Transverse colon (tissue), 4 donors: Measurements from ENCODE around the gene NOP53. TPM values are rescaled to one million over a fixed set of nuclear protein-coding genes. Genes with fewer than 3 reads are reported as not detected.

ENCODE experiments used
- DNase-seq: peaks from one replicate; pipeline ENCODE4 v3.0.0-alpha.2; 2019
- H3K27ac ChIP-seq, 4 donors: fragments of 200-600 bp; sonication (generic); 2 replicates each; pipeline ENCODE4 v1.5.1; 2016 to 2018; ENCODE audit warnings: inconsistent platforms in 4 of 4
- H3K27me3 ChIP-seq: fragments of 200-600 bp; sonication (generic); 2 replicates; pipeline ENCODE4 v1.5.1; 2017; ENCODE audit warnings: inconsistent platforms
- H3K36me3 ChIP-seq, 4 donors: fragments of 200-600 bp; sonication (generic); 2 replicates each; pipeline ENCODE4 v1.5.1; 2017 to 2019; ENCODE audit warnings: inconsistent platforms in 4 of 4
- H3K4me1 ChIP-seq, 4 donors: fragments of 200-600 bp; sonication (generic); 2 replicates each; pipeline ENCODE4 v1.5.1; 2017 to 2020; ENCODE audit warnings: inconsistent platforms in 4 of 4
- H3K4me3 ChIP-seq, 4 donors: fragments of 200-600 bp; sonication (generic); 1 replicate in 1 of 4; 2 replicates in 3 of 4; pipeline versions ENCODE4 v1.5.1 to v1.6.1; 2017 to 2019; ENCODE audit warnings: inconsistent platforms in 4 of 4
- H3K9me3 ChIP-seq, 2 donors: fragments of 200-600 bp; sonication (generic); 2 replicates each; pipeline ENCODE4 v1.5.1; 2017 to 2019; ENCODE audit warnings: inconsistent platforms in 2 of 2
- CTCF ChIP-seq, 5 experiments: fragments of 200-600 bp in 3 of 5; fragments of 450-650 bp in 2 of 5; sonication (generic) in 3 of 5; IDR thresholded peaks; 1 replicate in 2 of 5; 2 replicates in 3 of 5; pipeline ENCODE4 v1.5.1; 2016 to 2017; ENCODE audit warnings: antibody characterized with exemption in 5 of 5, inconsistent platforms in 3 of 5, mild to moderate bottlenecking in 2 of 5, moderate library complexity in 1 of 5
- EP300 ChIP-seq: sonication (generic); formaldehyde crosslinking; IDR thresholded peaks from one replicate; pipeline ENCODE4 v1.6.1; 2017; ENCODE audit warnings: antibody characterized with exemption, low read depth
- POLR2A ChIP-seq: fragments of 450-650 bp; IDR thresholded peaks from one replicate; pipeline ENCODE4 v1.6.1; 2016; ENCODE audit warnings: antibody characterized with exemption, mild to moderate bottlenecking, moderate library complexity
- POLR2AphosphoS5 ChIP-seq, 3 donors: sonication (generic); formaldehyde crosslinking; IDR thresholded peaks; one replicate each; pipeline ENCODE4 v1.6.1; 2016; ENCODE audit warnings: antibody characterized with exemption in 3 of 3
- whole genome bisulfite sequencing, 2 donors: methylation state at CpG; one replicate each; pipeline ENCODE4 v1.1.5; 2018; ENCODE audit warnings: low coverage in 1 of 2; 5-methylcytosine and 5-hydroxymethylcytosine counted together
- in situ Hi-C, 4 donors: fragments of 200-750 bp; cut with MboI; loops; one replicate each; pipeline versions ENCODE4 v1.15.0 to v1.15.1; 2017; ENCODE audit warnings: low sequenced_read_pairs in 3 of 4, low pct_ligation_motif_present in 1 of 4, low pct_unique_long_range_greater_than_20kb in 1 of 4
- intact Hi-C: fragments of 100-400 bp; cut with DNase I; formaldehyde crosslinking; loops from one replicate; pipeline ENCODE4 v1.15.1; 2023; ENCODE audit warnings: low total_unique reads
- total RNA-seq, 4 donors: library from RNA; depleted of rRNA; stranded (reverse); fragments of >200 nt; gene quantifications; one replicate each; pipeline ENCODE4 v1.1.0, GENCODE V29; 2016

The NOP53 gene
- total RNA-seq, 4 donors from 2014 or later = 239 to 490 (median 364) TPM

GRCh38 chr19:47704656-47705055 is 40.7 kb upstream of the NOP53 start:
- intact Hi-C loops (loop anchor here (10.0 kb wide), 1 partner anchor 190 kb away; the partner anchor contains the start of gene NAPA), in situ Hi-C loops (loop anchor here (5.0 to 25.0 kb wide), 4 partner anchors 267 to 417 kb away; partner anchors contain the start of gene C5AR1 (in 1 of the 4))
- H3K9me3 ChIP-seq = no peaks in the 10 kb centered on the region
- 94% methylated on average over 3 of the region's 3 CpGs; no CpG with 5 or more reads in 1 of the 2 donors for WGBS, 2 donors
- no peak for DNase-seq
- H3K4me1 ChIP-seq = peaks cover 0 to 13% (median 7%) of the 10 kb centered on the region in 4 donors
- peaks cover 6% of the 10 kb centered on the region for H3K27me3 ChIP-seq
- TF ChIP-seq POLR2AphosphoS5 (IDR thresholded peaks at IDR 0.05) = no peak
- TF ChIP-seq CTCF (IDR thresholded peaks at IDR 0.05) = no peak
- TF ChIP-seq EP300 = no peak
- no peak for TF ChIP-seq POLR2A
- H3K36me3 ChIP-seq = peaks cover 0 to 14% (median 3%) of the 10 kb centered on the region in 4 donors
- no peak overlapping the region for H3K4me3 ChIP-seq
- H3K27ac ChIP-seq = peak overlapping the region; percentile 53 to 74 (median 61)

- Histone ChIP-seq H3K27ac (no peak overlapping the region), H3K4me1 (peaks cover 0 to 13% (median 7%) of the 10 kb centered on the region in 4 donors), H3K4me3 (no peak overlapping the region), H3K9me3 (no peaks in the 10 kb centered on the region), H3K36me3 (no peaks in the 10 kb centered on the region), H3K27me3 (peaks cover 17% of the 10 kb centered on the region)
- peak; percentile 82 for DNase-seq
- WGBS, 2 donors = 15 to 19% methylated on average over 17 to 22 of the region's 22 CpGs
- in situ Hi-C loops = loop anchor here (5.0 to 25.0 kb wide), 4 partner anchors 270 to 420 kb away; partner anchors contain the start of gene C5AR1 (in 1 of the 4)
- TF ChIP-seq CTCF (IDR thresholded peaks at IDR 0.05) = peak; percentile 81 to 88 (median 83)
- TF ChIP-seq POLR2AphosphoS5 (IDR thresholded peaks at IDR 0.05) = no peak
- intact Hi-C loops = loop anchor here (2.0 to 10.0 kb wide), 2 partner anchors 193 to 271 kb away; partner anchors contain the start of gene NAPA
Measured at GRCh38 chr19:47707135-47707925, 38.0 kb upstream of the NOP53 start.

- Histone ChIP-seq H3K36me3 (no peaks in the 10 kb centered on the region), H3K27ac (no peak overlapping the region), H3K27me3 (peaks cover 34% of the 10 kb centered on the region), H3K9me3 (no peaks in the 10 kb centered on the region), H3K4me3 (no peak overlapping the region), H3K4me1 (peaks cover 3 to 23% (median 9%) of the 10 kb centered on the region in 4 donors)
- in situ Hi-C loops = loop anchor here in 3 of 4 donors (25.0 kb wide), 2 partner anchors 399 to 424 kb away; partner anchors contain the start of gene C5AR1 (in 1 of the 3)
- no peak for TF ChIP-seq EP300
- TF ChIP-seq CTCF (IDR thresholded peaks at IDR 0.05) = no peak
- TF ChIP-seq POLR2AphosphoS5 (IDR thresholded peaks at IDR 0.05) = no peak
- TF ChIP-seq POLR2A = no peak
- DNase-seq = no peak
- intact Hi-C loops = loop anchor here (2.0 kb wide), 1 partner anchor 31 kb away; no protein-coding TSS in a partner anchor
- 75 to 76% methylated on average over 7 to 8 of the region's 8 CpGs for WGBS, 2 donors
Measured at GRCh38 chr19:47711652-47712242, 33.6 kb upstream of the NOP53 start.
